ENCODE results near the gene HDGFL1.

DNA sequence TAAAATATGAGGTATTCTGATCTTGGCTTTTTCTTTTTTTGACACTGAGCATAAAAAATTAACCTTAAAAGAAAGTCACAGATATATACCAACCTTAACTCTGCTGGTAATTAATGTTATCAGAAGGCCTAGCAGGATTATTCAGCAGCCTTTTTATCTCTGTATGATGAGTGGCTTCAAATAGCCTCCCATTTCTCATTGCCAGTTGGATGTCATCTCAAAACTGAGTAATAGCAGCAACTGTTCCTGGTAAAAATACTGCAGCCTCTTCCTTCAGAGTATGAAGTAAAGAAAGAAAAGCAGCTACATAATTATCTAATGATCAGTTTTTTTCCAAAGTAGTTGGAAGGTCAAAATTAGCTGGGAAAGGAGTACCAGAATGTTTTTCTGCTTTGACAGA, 24.9 kb upstream of the HDGFL1 start:
- TF ChIP-seq, protein P1, sequence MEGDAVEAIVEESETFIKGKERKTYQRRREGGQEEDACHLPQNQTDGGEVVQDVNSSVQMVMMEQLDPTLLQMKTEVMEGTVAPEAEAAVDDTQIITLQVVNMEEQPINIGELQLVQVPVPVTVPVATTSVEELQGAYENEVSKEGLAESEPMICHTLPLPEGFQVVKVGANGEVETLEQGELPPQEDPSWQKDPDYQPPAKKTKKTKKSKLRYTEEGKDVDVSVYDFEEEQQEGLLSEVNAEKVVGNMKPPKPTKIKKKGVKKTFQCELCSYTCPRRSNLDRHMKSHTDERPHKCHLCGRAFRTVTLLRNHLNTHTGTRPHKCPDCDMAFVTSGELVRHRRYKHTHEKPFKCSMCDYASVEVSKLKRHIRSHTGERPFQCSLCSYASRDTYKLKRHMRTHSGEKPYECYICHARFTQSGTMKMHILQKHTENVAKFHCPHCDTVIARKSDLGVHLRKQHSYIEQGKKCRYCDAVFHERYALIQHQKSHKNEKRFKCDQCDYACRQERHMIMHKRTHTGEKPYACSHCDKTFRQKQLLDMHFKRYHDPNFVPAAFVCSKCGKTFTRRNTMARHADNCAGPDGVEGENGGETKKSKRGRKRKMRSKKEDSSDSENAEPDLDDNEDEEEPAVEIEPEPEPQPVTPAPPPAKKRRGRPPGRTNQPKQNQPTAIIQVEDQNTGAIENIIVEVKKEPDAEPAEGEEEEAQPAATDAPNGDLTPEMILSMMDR (IDR thresholded peaks at IDR 0.05), result no peak
- TF ChIP-seq, protein P2, sequence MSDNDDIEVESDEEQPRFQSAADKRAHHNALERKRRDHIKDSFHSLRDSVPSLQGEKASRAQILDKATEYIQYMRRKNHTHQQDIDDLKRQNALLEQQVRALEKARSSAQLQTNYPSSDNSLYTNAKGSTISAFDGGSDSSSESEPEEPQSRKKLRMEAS (IDR thresholded peaks at IDR 0.05), result no peak
- TF ChIP-seq SMC3 (IDR thresholded peaks at IDR 0.05) (no peak), POLR2A (IDR thresholded peaks at IDR 0.05; ENCODE audit: low read length) (no peak)
